CD14-positive monocyte (primary cell): ENCODE measurements around the gene FAP. TPM values are rescaled to one million over a fixed set of nuclear protein-coding genes. Genes with fewer than 3 reads are reported as not detected.

ENCODE experiments used
- DNase-seq, 3 donors: peaks; one replicate each; pipeline ENCODE4 v3.0.0-alpha.2; 2011 to 2022
- H2AFZ ChIP-seq: 2 replicates; pipeline ENCODE4 v1.6.0; 2012; ENCODE audit warnings: mild to moderate bottlenecking, low read depth, low read length, inconsistent platforms; ENCODE audit not compliant: insufficient read depth, poor library complexity, severe bottlenecking
- H3K27ac ChIP-seq, 2 donors: 1 replicate in 1 of 2; 2 replicates in 1 of 2; pipeline ENCODE4 v1.5.1; 2012 to 2013; ENCODE audit warnings: low read length in 2 of 2, control low read depth in 1 of 2, inconsistent platforms in 1 of 2, low read depth in 1 of 2, mild to moderate bottlenecking in 1 of 2
- H3K27me3 ChIP-seq, 2 donors: one replicate each; pipeline versions ENCODE4 v1.6.0 to v1.6.1; 2011 to 2013; ENCODE audit warnings: low read length in 2 of 2; ENCODE audit not compliant: control insufficient read depth in 2 of 2, insufficient read depth in 2 of 2
- H3K36me3 ChIP-seq, 2 donors: replicated peaks in 1 of 2; 1 replicate in 1 of 2; 2 replicates in 1 of 2; pipeline versions ENCODE4 v1.5.1 to v1.6.1; 2012 to 2013; ENCODE audit warnings: low read length in 2 of 2, control low read depth in 1 of 2, inconsistent platforms in 1 of 2, mild to moderate bottlenecking in 1 of 2; ENCODE audit not compliant: insufficient read depth in 2 of 2, control insufficient read depth in 1 of 2
- H3K4me1 ChIP-seq, 2 donors: 1 replicate in 1 of 2; 2 replicates in 1 of 2; pipeline versions ENCODE4 v1.5.1 to v1.6.1; 2012 to 2013; ENCODE audit warnings: low read length in 2 of 2, control low read depth in 1 of 2, inconsistent platforms in 1 of 2, mild to moderate bottlenecking in 1 of 2, moderate library complexity in 1 of 2; ENCODE audit not compliant: insufficient read depth in 2 of 2, control insufficient read depth in 1 of 2
- H3K4me2 ChIP-seq: replicated peaks from 2 replicates; pipeline ENCODE3; 2012; ENCODE audit warnings: low read length, moderate library complexity, mild to moderate bottlenecking; ENCODE audit not compliant: poor library complexity, severe bottlenecking; ENCODE audit errors: extremely low read depth
- H3K4me3 ChIP-seq, 3 experiments: fragments of 200-600 bp in 1 of 3; sonication (generic) in 1 of 3; replicated peaks in 1 of 3; 1 replicate in 2 of 3; 2 replicates in 1 of 3; pipeline ENCODE4 v1.5.1; 2011 to 2013; ENCODE audit warnings: low read length in 3 of 3, mild to moderate bottlenecking in 3 of 3, control low read depth in 2 of 3, low read depth in 2 of 3, inconsistent platforms in 1 of 3, moderate library complexity in 1 of 3
- H3K79me2 ChIP-seq: 2 replicates; pipeline ENCODE4 v1.6.0; 2012; ENCODE audit warnings: mild to moderate bottlenecking, control low read depth, inconsistent platforms, low read length, moderate library complexity; ENCODE audit not compliant: insufficient read depth
- H3K9ac ChIP-seq: 2 replicates; pipeline ENCODE4 v1.6.0; 2017; ENCODE audit warnings: low read length, mild to moderate bottlenecking; ENCODE audit not compliant: insufficient read depth, poor library complexity, severe bottlenecking
- H3K9me3 ChIP-seq, 2 donors: replicated peaks in 1 of 2; 1 replicate in 1 of 2; 2 replicates in 1 of 2; pipeline versions ENCODE4 v1.5.1 to v1.6.1; 2012 to 2013; ENCODE audit warnings: low read length in 2 of 2, control low read depth in 1 of 2; ENCODE audit not compliant: control insufficient read depth in 1 of 2, insufficient read depth in 1 of 2
- H4K20me1 ChIP-seq: 2 replicates; pipeline ENCODE4 v1.6.0; 2012; ENCODE audit warnings: mild to moderate bottlenecking, low read length, control low read depth, moderate library complexity; ENCODE audit not compliant: insufficient read depth
- H3K27ac Mint-ChIP-seq, 7 donors: one replicate each; pipeline ENCODE4 v1.8.0; 2020; ENCODE audit warnings: mild to moderate bottlenecking in 7 of 7, mixed read lengths in 7 of 7, moderate library complexity in 6 of 7, inconsistent platforms in 2 of 7
- H3K27me3 Mint-ChIP-seq, 3 donors: one replicate each; pipeline ENCODE4 v1.8.0; 2021 to 2022; ENCODE audit warnings: low read depth in 3 of 3, mild to moderate bottlenecking in 3 of 3, mixed read lengths in 3 of 3, moderate library complexity in 3 of 3, inconsistent platforms in 1 of 3
- H3K36me3 Mint-ChIP-seq, 2 donors: one replicate each; pipeline ENCODE4 v1.8.0; 2020; ENCODE audit warnings: mixed read lengths in 2 of 2, inconsistent platforms in 1 of 2, mild to moderate bottlenecking in 1 of 2
- H3K4me1 Mint-ChIP-seq: one replicate; pipeline ENCODE4 v1.8.0; 2020; ENCODE audit warnings: mild to moderate bottlenecking, mixed read lengths
- H3K4me3 Mint-ChIP-seq, 2 donors: one replicate each; pipeline ENCODE4 v1.8.0; 2020; ENCODE audit warnings: mild to moderate bottlenecking in 2 of 2, mixed read lengths in 2 of 2, moderate library complexity in 1 of 2
- H3K9me3 Mint-ChIP-seq, 7 donors: one replicate each; pipeline ENCODE4 v1.8.0; 2020 to 2022; ENCODE audit warnings: mixed read lengths in 7 of 7, mild to moderate bottlenecking in 6 of 7, moderate library complexity in 6 of 7, inconsistent platforms in 2 of 7
- WGBS: methylation state at CpG from one replicate; pipeline ENCODE4 v1.1.5; 2013; ENCODE audit warnings: missing lambda C conversion rate; ENCODE audit not compliant: insufficient coverage; 5-methylcytosine and 5-hydroxymethylcytosine counted together
- intact Hi-C, 2 donors: fragments of 100-400 bp; cut with micrococcal nuclease; formaldehyde crosslinking; loops; one replicate each; pipeline versions ENCODE4 v1.15.0 to v1.15.1; 2023
- polyA plus RNA-seq, 3 donors: library from polyadenylated mRNA; depleted of rRNA in 1 of 3; unstranded in 2 of 3; stranded (reverse) in 1 of 3; fragments of 300-500 nt in 2 of 3; fragments of >200 nt in 1 of 3; fragmentation: Illumina TruSeq in 2 of 3; gene quantifications; 1 replicate in 2 of 3; 2 replicates in 1 of 3; pipeline ENCODE4 v1.2.3, GENCODE V29; 2012 to 2021
- TF ChIP-seq, protein P1 (sequence below): fragments of 200-600 bp; IDR thresholded peaks from one replicate; pipeline ENCODE4 v1.8.0; 2022; ENCODE audit warnings: antibody characterized with exemption, mild to moderate bottlenecking

The FAP gene
- polyA plus RNA-seq, 3 donors, result not detected

DNA sequence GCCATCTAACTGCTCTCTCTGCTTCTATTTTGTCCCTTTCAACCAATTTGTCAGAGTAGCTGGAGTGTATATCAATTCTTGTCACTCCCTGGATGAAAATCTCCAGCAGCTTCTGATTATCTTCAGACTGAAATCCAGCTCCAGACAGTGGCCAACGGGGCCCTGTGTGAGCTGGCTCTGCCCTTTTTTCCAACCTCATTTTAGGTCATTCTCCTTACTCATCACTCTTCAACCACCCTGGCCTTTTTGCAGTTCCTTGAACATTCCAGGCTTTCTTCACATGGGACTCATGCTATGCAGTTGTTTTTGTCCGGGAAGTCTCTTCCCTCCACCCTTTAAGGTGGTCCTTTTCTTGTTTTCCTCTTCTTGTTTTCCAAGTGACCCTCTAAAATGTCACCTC, 15.4 kb upstream of the FAP start:
- peak overlapping the region in 3 of 7 donors; percentile 13 to 31 (median 30) for H3K27ac Mint-ChIP-seq
- no peak overlapping the region for H3K4me3 Mint-ChIP-seq
- no peak for DNase-seq
- H3K9me3 Mint-ChIP-seq, result peaks cover 0 to 3% (median 2%) of the 10 kb centered on the region in 7 donors
- H2AFZ ChIP-seq, result no peak overlapping the region
- intact Hi-C loops, result no loop called here
- H3K4me1 ChIP-seq, result peaks cover 26 to 45% of the 10 kb centered on the region in 2 donors
- peaks cover 0 to under 1% of the 10 kb centered on the region in 2 donors for H3K36me3 Mint-ChIP-seq
- H3K4me1 Mint-ChIP-seq, result peaks cover 47% of the 10 kb centered on the region
- H3K79me2 ChIP-seq, result no peaks in the 10 kb centered on the region
- no peak overlapping the region for H3K9ac ChIP-seq
- peaks cover 0 to 2% (median 0%) of the 10 kb centered on the region in 3 donors for H3K27me3 Mint-ChIP-seq
- WGBS, result 100% methylated on average over 2 of the region's 2 CpGs
- H3K27ac ChIP-seq, result no peak overlapping the region
- no peak overlapping the region for H3K4me3 ChIP-seq
- H3K4me2 ChIP-seq, result no peak overlapping the region
- no peaks in the 10 kb centered on the region for H3K27me3 ChIP-seq
- H3K36me3 ChIP-seq, result no peaks in the 10 kb centered on the region
- H3K9me3 ChIP-seq, result no peaks in the 10 kb centered on the region
- TF ChIP-seq, protein P1, sequence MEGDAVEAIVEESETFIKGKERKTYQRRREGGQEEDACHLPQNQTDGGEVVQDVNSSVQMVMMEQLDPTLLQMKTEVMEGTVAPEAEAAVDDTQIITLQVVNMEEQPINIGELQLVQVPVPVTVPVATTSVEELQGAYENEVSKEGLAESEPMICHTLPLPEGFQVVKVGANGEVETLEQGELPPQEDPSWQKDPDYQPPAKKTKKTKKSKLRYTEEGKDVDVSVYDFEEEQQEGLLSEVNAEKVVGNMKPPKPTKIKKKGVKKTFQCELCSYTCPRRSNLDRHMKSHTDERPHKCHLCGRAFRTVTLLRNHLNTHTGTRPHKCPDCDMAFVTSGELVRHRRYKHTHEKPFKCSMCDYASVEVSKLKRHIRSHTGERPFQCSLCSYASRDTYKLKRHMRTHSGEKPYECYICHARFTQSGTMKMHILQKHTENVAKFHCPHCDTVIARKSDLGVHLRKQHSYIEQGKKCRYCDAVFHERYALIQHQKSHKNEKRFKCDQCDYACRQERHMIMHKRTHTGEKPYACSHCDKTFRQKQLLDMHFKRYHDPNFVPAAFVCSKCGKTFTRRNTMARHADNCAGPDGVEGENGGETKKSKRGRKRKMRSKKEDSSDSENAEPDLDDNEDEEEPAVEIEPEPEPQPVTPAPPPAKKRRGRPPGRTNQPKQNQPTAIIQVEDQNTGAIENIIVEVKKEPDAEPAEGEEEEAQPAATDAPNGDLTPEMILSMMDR, result no peak
- no peaks in the 10 kb centered on the region for H4K20me1 ChIP-seq

GRCh38 chr2:162258169-162258568, 14.9 kb upstream of the FAP start:
- TF ChIP-seq, protein P1, result no peak
- intact Hi-C loops, result no loop called here

More at GRCh38 chr2:162258169-162258568, 14.9 kb upstream of the FAP start:
- peak in 1 of 3 donors; percentile 13 for DNase-seq
- Mint-ChIP-seq H3K4me3 (no peak overlapping the region), H3K36me3 (no peaks in the 10 kb centered on the region), H3K4me1 (peaks cover 47% of the 10 kb centered on the region), H3K9me3 (peaks cover 0 to 3% (median 2%) of the 10 kb centered on the region in 7 donors), H3K27ac (no peak overlapping the region), H3K27me3 (peaks cover 0 to 2% (median 0%) of the 10 kb centered on the region in 3 donors)
- Histone ChIP-seq H4K20me1 (no peaks in the 10 kb centered on the region), H3K4me2 (no peak overlapping the region), H3K79me2 (no peaks in the 10 kb centered on the region), H2AFZ (no peak overlapping the region), H3K4me3 (no peak overlapping the region), H3K9ac (no peak overlapping the region), H3K27me3 (no peaks in the 10 kb centered on the region), H3K36me3 (no peaks in the 10 kb centered on the region), H3K9me3 (no peaks in the 10 kb centered on the region), H3K4me1 (peaks cover 26 to 45% of the 10 kb centered on the region in 2 donors), H3K27ac (peak overlapping the region in 1 of 2 donors; percentile 6)
- WGBS, result 100% methylated on average over 1 of the region's 4 CpGs
